Vagina (tissue), 2 donors: ENCODE measurements around the gene RPS19BP1.

Experiments
- CTCF ChIP-seq, 3 experiments: fragments of 450-650 bp in 2 of 3; fragments of 200-600 bp in 1 of 3; sonication (generic) in 1 of 3; IDR thresholded peaks; one replicate each; pipeline ENCODE4 v1.5.1; 2017 to 2019; ENCODE audit warnings: antibody characterized with exemption in 3 of 3, mild to moderate bottlenecking in 2 of 3, moderate library complexity in 2 of 3
- POLR2AphosphoS5 ChIP-seq, 2 donors: sonication (generic); formaldehyde crosslinking; IDR thresholded peaks; one replicate each; pipeline ENCODE4 v1.9.0; 2017; ENCODE audit warnings: antibody characterized with exemption in 2 of 2, mild to moderate bottlenecking in 2 of 2, low read depth in 1 of 2; ENCODE audit not compliant: insufficient read depth in 1 of 2

DNA sequence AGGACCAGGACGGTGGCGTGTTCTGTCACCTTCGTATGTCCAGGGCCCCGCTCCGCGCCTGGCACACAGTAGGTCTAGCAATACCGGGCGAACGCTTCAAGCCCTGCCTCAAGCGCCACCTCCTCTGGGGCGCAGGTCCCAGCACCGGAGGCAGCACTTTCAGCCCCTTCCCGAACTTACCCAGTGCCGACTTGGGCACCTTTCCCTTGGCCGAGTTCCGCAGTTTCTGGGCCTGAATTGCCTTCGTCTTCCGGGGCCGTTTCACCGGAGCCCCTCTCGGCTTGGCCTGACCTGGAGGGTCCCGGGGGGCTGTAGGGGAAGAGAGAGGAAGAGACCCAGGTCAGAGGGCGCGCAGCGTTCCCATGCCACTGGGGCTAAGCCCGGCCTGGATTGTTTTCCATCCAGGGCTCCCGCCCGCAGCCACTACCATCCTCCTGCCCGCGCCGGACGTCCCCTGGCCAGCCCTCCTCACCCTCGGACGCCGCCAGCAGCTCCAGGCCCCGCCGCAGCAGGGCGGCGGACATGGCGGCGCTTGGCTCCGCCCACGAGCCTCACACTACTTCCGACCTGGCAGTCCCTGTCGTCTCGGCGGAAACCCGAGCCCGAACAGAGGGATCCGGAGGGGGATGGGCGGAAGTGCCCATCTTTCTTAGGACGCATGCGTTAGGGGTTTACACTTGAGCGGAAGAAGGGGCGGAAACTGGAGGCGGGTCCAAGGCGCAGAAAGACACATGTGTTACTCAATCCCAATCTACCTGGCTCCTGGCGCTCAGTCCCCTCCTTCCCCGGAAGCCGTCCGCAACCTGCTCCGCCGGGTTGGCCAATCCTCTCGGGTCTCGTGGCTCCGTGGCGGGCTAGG lies at the start of gene RPS19BP1:
- TF ChIP-seq CTCF (IDR thresholded peaks at IDR 0.05) (no peak), POLR2AphosphoS5 (IDR thresholded peaks at IDR 0.05; ENCODE audit: insufficient read depth in 1 of 2, low read depth in 1 of 2) (peak; percentile 96 to 99)
